Effector CD4-positive, alpha-beta T cell (primary cell): ENCODE data around the gene CSF1R. TPM values are rescaled to one million over a fixed set of nuclear protein-coding genes. Genes with fewer than 3 reads are reported as not detected.

ENCODE experiments used
- DNase-seq: peaks from one replicate; pipeline ENCODE4 v3.0.0-alpha.2; 2020
- total RNA-seq: gene quantifications from one replicate; lab custom pipeline; 2026; lab: John Stamatoyannopoulos, UW

CSF1R gene
- total RNA-seq = not detected

GRCh38 chr5:150085950-150086715 lies at the start of gene CSF1R:
TSS of gene CSF1R (minus strand) at chr5:150086554. CDS start at chr5:150086427, 127 bp downstream.
- DNase-seq = no peak

- no peak for DNase-seq
Observed at GRCh38 chr5:150135557-150136304, 49.4 kb upstream of the CSF1R start.

GRCh38 chr5:150134198-150134588 lies 47.8 kb upstream of the CSF1R start:
- DNase-seq = no peak

- DNase-seq = no peak
Observed at GRCh38 chr5:150133581-150134197, 47.3 kb upstream of the CSF1R start.

- no peak for DNase-seq
Observed at GRCh38 chr5:150132740-150133139, 46.4 kb upstream of the CSF1R start.

GRCh38 chr5:150131978-150132694 lies 45.8 kb upstream of the CSF1R start:
- DNase-seq = no peak

GRCh38 chr5:150131461-150131860 lies 45.1 kb upstream of the CSF1R start:
- DNase-seq = no peak

GRCh38 chr5:150130493-150130922 lies 44.2 kb upstream of the CSF1R start:
- no peak for DNase-seq

GRCh38 chr5:150129813-150130492 lies 43.6 kb upstream of the CSF1R start:
- no peak for DNase-seq

GRCh38 chr5:150129454-150129812 lies 43.1 kb upstream of the CSF1R start:
- no peak for DNase-seq

- no peak for DNase-seq
Observed at GRCh38 chr5:150126921-150127265, 40.5 kb upstream of the CSF1R start.

- no peak for DNase-seq
Observed at GRCh38 chr5:150126199-150126920, 40.0 kb upstream of the CSF1R start.

GRCh38 chr5:150125334-150125733 lies 39.0 kb upstream of the CSF1R start:
- DNase-seq = no peak

- no peak for DNase-seq
Observed at GRCh38 chr5:150124596-150124995, 38.2 kb upstream of the CSF1R start.

GRCh38 chr5:150124111-150124557 lies 37.8 kb upstream of the CSF1R start:
- no peak for DNase-seq

GRCh38 chr5:150123542-150123941 lies 37.2 kb upstream of the CSF1R start:
- no peak for DNase-seq

GRCh38 chr5:150122536-150123481 lies 36.5 kb upstream of the CSF1R start:
- DNase-seq = no peak

GRCh38 chr5:150122158-150122510 lies 35.8 kb upstream of the CSF1R start:
- DNase-seq = no peak

- DNase-seq = no peak
Observed at GRCh38 chr5:150121448-150122157, 35.2 kb upstream of the CSF1R start.
